Left hindlimb (tissue), 1 donor: ENCODE data around the gene TCEANC.
A peak's percentile ranks its signal among the peaks of the same experiment; 100 is the strongest.
"Not testable (repeated sequence)": the region's sequence is repeated elsewhere in the genome, so short reads cannot be mapped to it uniquely, and the experiment has no call there.

Source experiments
- DNase-seq: peaks from one replicate; pipeline ENCODE4 v3.0.0-alpha.2; 2018

The TCEANC gene

GRCh38 chrX:13659063-13659462 lies 6.1 kb downstream of the TCEANC start:
- no peak for DNase-seq

- no peak for DNase-seq
Observed at GRCh38 chrX:13661735-13662288, 8.9 kb downstream of the TCEANC start.

GRCh38 chrX:13662355-13662791 lies 9.4 kb downstream of the TCEANC start:
- DNase-seq = no peak

GRCh38 chrX:13664020-13664419 lies 11.1 kb downstream of the TCEANC start:
- no peak for DNase-seq

- DNase-seq = no peak
Observed at GRCh38 chrX:13666836-13667235, 13.9 kb downstream of the TCEANC start.

GRCh38 chrX:13667919-13668318 lies 15.0 kb downstream of the TCEANC start:
- no peak for DNase-seq

GRCh38 chrX:13669246-13669737 lies 16.4 kb downstream of the TCEANC start:
- DNase-seq = no peak

- not testable (repeated sequence) for DNase-seq
Observed at GRCh38 chrX:13669755-13670154, 16.8 kb downstream of the TCEANC start.

- no peak for DNase-seq
Observed at GRCh38 chrX:13670197-13670596, 17.3 kb downstream of the TCEANC start.

- DNase-seq = no peak
Observed at GRCh38 chrX:13673016-13673415, 20.1 kb downstream of the TCEANC start.

- DNase-seq = no peak
Observed at GRCh38 chrX:13676885-13677284, 23.9 kb downstream of the TCEANC start.

- not testable (repeated sequence) for DNase-seq
Observed at GRCh38 chrX:13679700-13680099, 26.8 kb downstream of the TCEANC start.

GRCh38 chrX:13681595-13681994 lies 28.7 kb downstream of the TCEANC start:
- DNase-seq = no peak

- DNase-seq = no peak
Observed at GRCh38 chrX:13684361-13684760, 31.4 kb downstream of the TCEANC start.

GRCh38 chrX:13685126-13685763 lies 32.3 kb downstream of the TCEANC start:
- no peak for DNase-seq

- no peak for DNase-seq
Observed at GRCh38 chrX:13687203-13687602, 34.3 kb downstream of the TCEANC start.

- no peak for DNase-seq
Observed at GRCh38 chrX:13688384-13688957, 35.5 kb downstream of the TCEANC start.

- DNase-seq = peak; percentile 88
Observed at GRCh38 chrX:13688958-13689740, 36.2 kb downstream of the TCEANC start, which contains the start of gene RAB9A. TSS of gene RAB9A (plus strand) at chrX:13689128. CDS start at chrX:13708747, 19,619 bp downstream.

GRCh38 chrX:13689741-13690211 lies 36.8 kb downstream of the TCEANC start:
- no peak for DNase-seq

- no peak for DNase-seq
Observed at GRCh38 chrX:13690836-13691235, 37.9 kb downstream of the TCEANC start.

GRCh38 chrX:13691841-13692371 lies 39.0 kb downstream of the TCEANC start:
- DNase-seq = no peak

GRCh38 chrX:13692771-13693231 lies 39.9 kb downstream of the TCEANC start:
- no peak for DNase-seq
